Dermis microvascular lymphatic vessel endothelial cell (primary cell): ENCODE data around the gene AHCY. TPM values are rescaled to one million over a fixed set of nuclear protein-coding genes. Genes with fewer than 3 reads are reported as not detected.
"Not testable (repeated sequence)": the region's sequence is repeated elsewhere in the genome, so short reads cannot be mapped to it uniquely, and the experiment has no call there.

Experiments used
- DNase-seq, 2 donors: peaks; one replicate each; pipeline versions ENCODE4 v3.0.0 to v3.0.0-alpha.2; 2010; ENCODE audit warnings: low read depth in 2 of 2
- total RNA-seq: library from RNA; depleted of rRNA; stranded (reverse); fragments of >200 nt; gene quantifications from 2 replicates; pipeline ENCODE4 v1.2.1, GENCODE V29; 2014

Gene AHCY
- total RNA-seq, 1 donor from 2014 or later = 109 TPM

GRCh38 chr20:34256629-34257124 lies 46.5 kb downstream of the AHCY start:
- no peak for DNase-seq

- DNase-seq = no peak
Observed at GRCh38 chr20:34254979-34255378, 48.2 kb downstream of the AHCY start.

DNA sequence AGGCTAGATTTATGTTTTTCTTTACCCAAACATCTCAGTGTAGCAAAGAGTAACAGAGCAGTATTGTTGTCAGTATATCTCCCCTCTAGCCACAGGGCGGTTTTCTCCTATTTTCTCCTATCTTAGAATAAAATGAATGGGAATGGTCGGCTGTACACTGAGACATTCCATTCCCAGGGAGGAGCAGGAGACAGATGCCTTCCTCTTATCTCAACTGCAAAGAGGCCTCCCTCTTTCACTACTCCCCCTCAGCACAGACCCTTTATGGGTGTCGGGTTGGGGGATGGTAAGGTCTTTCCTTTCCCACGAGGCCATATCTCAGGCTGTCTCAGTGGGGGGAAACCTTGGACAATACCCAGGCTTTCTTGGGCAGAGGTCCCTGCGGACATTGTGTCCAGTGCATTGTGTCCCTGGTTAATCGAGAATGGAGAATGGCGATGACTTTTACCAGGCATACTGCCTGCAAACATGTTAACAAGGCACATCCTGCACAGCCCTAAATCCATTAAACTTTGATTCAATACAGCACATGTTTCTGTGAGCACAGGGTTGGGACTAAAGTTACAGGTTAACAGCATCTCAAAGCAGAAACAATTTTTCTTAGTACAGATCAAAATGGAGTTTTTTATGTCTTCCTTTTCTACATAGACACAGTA lies 50.6 kb downstream of the AHCY start:
- DNase-seq = not testable (repeated sequence)

GRCh38 chr20:34251619-34252018 lies 51.5 kb downstream of the AHCY start:
- no peak for DNase-seq

- DNase-seq = no peak
Observed at GRCh38 chr20:34250005-34250404, 53.1 kb downstream of the AHCY start.

GRCh38 chr20:34249291-34249690 lies 53.9 kb downstream of the AHCY start:
- DNase-seq = no peak

- no peak for DNase-seq
Observed at GRCh38 chr20:34246126-34246626, 57.0 kb downstream of the AHCY start.

DNA sequence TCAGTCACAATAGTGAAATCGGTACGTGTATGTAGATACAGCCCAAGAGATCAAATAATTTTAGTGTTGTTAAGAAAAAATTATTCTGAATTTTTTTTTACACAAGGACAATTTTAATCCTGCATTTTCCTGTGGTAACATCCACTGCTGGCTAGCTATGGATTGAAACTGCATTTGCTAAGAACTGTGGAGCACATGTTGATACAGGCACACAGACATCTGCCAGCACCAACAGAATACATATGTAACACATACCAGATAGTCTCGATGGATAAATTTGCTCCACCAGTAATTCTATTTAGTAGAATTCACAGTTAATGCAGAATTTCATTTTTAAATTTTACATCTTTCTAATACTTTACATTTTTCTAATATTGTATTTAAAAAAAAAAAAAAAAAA lies 59.8 kb downstream of the AHCY start:
- DNase-seq = no peak

DNA sequence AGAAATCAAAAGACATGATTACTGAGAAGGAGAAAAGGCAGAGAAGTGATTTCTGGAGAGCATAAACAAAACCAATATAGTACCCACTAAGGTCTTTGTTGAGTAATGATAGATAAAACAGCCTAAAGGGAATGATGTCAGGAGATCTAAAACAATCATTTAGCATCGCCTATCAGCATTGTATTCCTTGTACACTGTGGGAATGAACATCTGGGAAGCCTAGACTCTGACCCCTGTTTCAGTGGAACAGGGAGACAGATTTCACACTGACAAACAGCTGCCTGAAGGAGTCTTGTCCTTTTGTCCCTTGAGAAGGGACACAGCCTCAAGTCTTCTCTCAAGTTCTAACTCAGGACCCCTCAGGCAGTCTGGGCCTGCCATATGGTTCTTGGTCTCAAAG lies 60.3 kb downstream of the AHCY start:
- no peak for DNase-seq

- not testable (repeated sequence) for DNase-seq
Observed at GRCh38 chr20:34242015-34242414, 61.1 kb downstream of the AHCY start.

DNA sequence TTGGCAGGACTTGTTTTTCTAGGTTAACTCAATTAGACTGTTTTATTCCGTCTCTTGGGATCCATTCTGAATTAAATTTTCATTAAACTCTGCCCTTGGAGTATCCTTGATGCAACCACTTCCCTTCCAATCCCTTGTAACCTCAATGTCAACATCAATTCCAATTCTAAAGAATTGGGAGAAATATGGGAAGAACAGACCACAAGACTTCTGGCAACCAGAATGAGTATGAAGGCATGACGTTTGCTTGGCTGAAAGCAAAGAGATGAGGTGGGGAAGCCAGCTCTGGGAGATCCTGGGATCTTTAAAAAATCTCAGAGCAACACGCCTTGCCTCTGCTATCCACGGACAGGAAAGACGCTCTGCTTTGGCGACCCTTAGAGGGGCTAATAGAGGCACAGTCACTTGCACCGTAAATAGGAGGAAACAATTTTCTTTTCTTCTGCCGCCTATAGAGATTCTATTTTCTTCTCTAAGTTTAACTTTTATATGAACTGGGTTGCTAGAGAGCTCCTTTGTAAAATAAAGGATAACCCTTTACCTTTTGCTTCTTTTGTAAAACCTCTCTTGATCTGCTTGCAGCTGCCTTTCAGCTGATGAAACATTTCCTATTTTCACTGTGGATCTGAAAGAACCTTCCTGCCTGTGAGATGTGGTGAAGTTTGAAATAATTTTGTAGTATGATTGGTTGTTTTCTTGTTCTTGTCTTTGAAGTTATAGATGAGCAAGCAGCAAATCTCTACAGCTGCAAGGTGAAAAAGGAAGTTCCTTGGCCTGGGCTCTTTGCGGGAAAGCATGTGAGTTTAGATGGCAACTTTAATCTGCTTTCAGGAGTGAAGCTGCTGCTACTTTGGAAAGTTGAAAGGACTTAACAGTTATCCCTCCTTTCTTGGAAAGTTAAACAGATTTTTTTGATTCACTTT lies 62.2 kb downstream of the AHCY start, which contains the start of gene ASIP:
ASIP (plus strand) TSS at position 731 of the 923 bp plus-strand sequence. CDS start 18,952 bp downstream, outside the sequence.
- no peak for DNase-seq

GRCh38 chr20:34240121-34240520 lies 63.0 kb downstream of the AHCY start:
- DNase-seq = no peak

GRCh38 chr20:34237942-34238341 lies 65.2 kb downstream of the AHCY start:
- DNase-seq = no peak

DNA sequence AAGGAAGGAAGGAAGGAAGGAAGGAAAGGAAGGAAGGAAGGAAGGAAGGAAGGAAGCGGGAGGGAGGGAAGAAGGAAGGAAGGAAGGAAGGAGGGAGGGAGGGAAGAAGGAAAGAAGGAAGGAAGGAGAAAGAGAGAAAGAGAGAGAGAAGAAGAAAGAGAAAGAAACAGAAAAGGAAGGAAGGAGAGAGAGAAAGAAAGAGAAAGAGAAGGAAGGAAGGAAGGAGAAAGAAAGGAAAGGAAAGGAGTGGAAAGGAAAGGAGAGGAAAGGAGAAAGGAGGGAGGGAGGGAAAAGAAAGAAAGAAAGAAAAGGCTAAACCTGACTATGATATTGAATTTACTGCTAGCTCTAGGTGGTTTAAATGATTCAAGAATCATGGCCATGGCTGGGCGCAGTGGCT lies 67.3 kb downstream of the AHCY start:
- DNase-seq = no peak

GRCh38 chr20:34233687-34234086 lies 69.5 kb downstream of the AHCY start:
- DNase-seq = no peak

GRCh38 chr20:34232494-34233087 lies 70.6 kb downstream of the AHCY start:
- no peak for DNase-seq

GRCh38 chr20:34231634-34232033 lies 71.5 kb downstream of the AHCY start:
- no peak for DNase-seq

Other genes with a start within 250 kb of the AHCY start
- 52.5 and 61.9 TPM in 2 replicates for gene EIF2S2, start 191.1 kb downstream of the AHCY start, total RNA-seq
- not detected in 2 replicates for gene ASIP, start 61.9 kb downstream of the AHCY start, total RNA-seq
- gene ITCH, start 59.9 kb upstream of the AHCY start, total RNA-seq = 49.4 and 54.4 TPM in 2 replicates
- gene DYNLRB1, start 213.1 kb upstream of the AHCY start, total RNA-seq = 51.5 and 58.9 TPM in 2 replicates